DOHH2 (cell line): Measurements from ENCODE around the gene ANKRD39.

Experiments used
- CTCF ChIP-seq: fragments of 200-600 bp; sonication (generic); IDR thresholded peaks from one replicate; pipeline ENCODE4 v1.5.1; 2014; ENCODE audit warnings: antibody characterized with exemption, mild to moderate bottlenecking, low read depth, low read length; ENCODE audit not compliant: poor library complexity, severe bottlenecking
- EZH2phosphoT487 ChIP-seq: fragments of 200-600 bp; sonication (generic); IDR thresholded peaks from 2 replicates; pipeline ENCODE4 v1.6.1; 2017; ENCODE audit warnings: borderline replicate concordance, mild to moderate bottlenecking, antibody characterized with exemption, low read length, moderate library complexity, mixed read lengths

GRCh38 chr2:96900237-96900636 is 42.4 kb upstream of the ANKRD39 start:
- no peak for TF ChIP-seq CTCF
- TF ChIP-seq EZH2phosphoT487 = no peak
